Loucy (cell line): ENCODE measurements around the gene GCA.

Experiments used
- H2AFZ ChIP-seq: fragments of 200-600 bp; sonication (generic); 2 replicates; pipeline ENCODE4 v1.6.0; 2016; ENCODE audit warnings: antibody characterized with exemption, mild to moderate bottlenecking, low read length, moderate library complexity
- H3F3A ChIP-seq: fragments of 200-600 bp; 2 replicates; pipeline ENCODE4 v1.6.0; 2016; ENCODE audit warnings: antibody characterized with exemption, low read depth, mild to moderate bottlenecking
- H3K27me3 ChIP-seq: fragments of 200-600 bp; sonication (generic); 2 replicates; pipeline ENCODE4 v1.6.1; 2014; ENCODE audit warnings: low read length, mild to moderate bottlenecking; ENCODE audit not compliant: insufficient read depth, poor library complexity, severe bottlenecking
- H3K36me3 ChIP-seq: fragments of 200-600 bp; sonication (generic); 2 replicates; pipeline ENCODE4 v1.6.1; 2016; ENCODE audit warnings: low read length; ENCODE audit not compliant: insufficient read depth
- H3K4me1 ChIP-seq: fragments of 200-600 bp; sonication (generic); 2 replicates; pipeline ENCODE4 v1.5.1; 2014; ENCODE audit warnings: low read length, mild to moderate bottlenecking; ENCODE audit not compliant: insufficient read depth, poor library complexity, severe bottlenecking
- H3K4me2 ChIP-seq: fragments of 200-600 bp; sonication (generic); 2 replicates; pipeline ENCODE4 v1.6.0; 2014; ENCODE audit warnings: antibody characterized with exemption, low read length, low read depth, mild to moderate bottlenecking; ENCODE audit not compliant: poor library complexity, severe bottlenecking
- H3K4me3 ChIP-seq: fragments of 200-600 bp; sonication (generic); 2 replicates; pipeline ENCODE4 v1.5.1; 2014; ENCODE audit warnings: low read length, mild to moderate bottlenecking, mixed read lengths; ENCODE audit not compliant: poor library complexity, severe bottlenecking
- H3K79me2 ChIP-seq: fragments of 200-600 bp; sonication (generic); 2 replicates; pipeline ENCODE4 v1.6.1; 2014; ENCODE audit warnings: low read length; ENCODE audit not compliant: insufficient read depth
- H3K9ac ChIP-seq: fragments of 200-600 bp; sonication (generic); 2 replicates; pipeline ENCODE4 v1.6.0; 2014; ENCODE audit warnings: mild to moderate bottlenecking, low read depth, low read length, moderate library complexity; ENCODE audit not compliant: poor library complexity, severe bottlenecking
- H3K9me2 ChIP-seq: fragments of 200-600 bp; sonication (generic); replicated peaks from 2 replicates; pipeline ENCODE4 v1.6.1; 2016; ENCODE audit warnings: low read depth, low read length, mixed read lengths
- H3K9me3 ChIP-seq: fragments of 200-600 bp; sonication (generic); 2 replicates; pipeline ENCODE4 v1.6.1; 2014; ENCODE audit warnings: mild to moderate bottlenecking, antibody characterized with exemption, low read length, low read depth; ENCODE audit not compliant: insufficient read depth
- H4K20me1 ChIP-seq: fragments of 200-600 bp; sonication (generic); 2 replicates; pipeline ENCODE4 v1.6.0; 2014; ENCODE audit warnings: antibody characterized with exemption, low read length, mild to moderate bottlenecking; ENCODE audit not compliant: insufficient read depth, poor library complexity, severe bottlenecking
- EZH2phosphoT487 ChIP-seq: fragments of 200-600 bp; IDR thresholded peaks from 2 replicates; pipeline ENCODE4 v1.6.1; 2018; ENCODE audit warnings: antibody characterized with exemption, mild to moderate bottlenecking, moderate library complexity, borderline replicate concordance
- TF ChIP-seq, protein P1 (sequence below): fragments of 200-600 bp; sonication (generic); conservative IDR thresholded peaks from 2 replicates; pipeline ENCODE4 v1.5.1; 2014; ENCODE audit warnings: mild to moderate bottlenecking, antibody characterized with exemption, low read length

The GCA gene

GRCh38 chr2:162301877-162302276 lies 42.1 kb upstream of the GCA start:
- Histone ChIP-seq H3K9me2 (no peaks in the 10 kb centered on the region), H3K9ac (no peak overlapping the region), H3K27me3 (no peaks in the 10 kb centered on the region), H3K4me2 (no peak overlapping the region), H3F3A (no peaks in the 10 kb centered on the region), H3K79me2 (no peaks in the 10 kb centered on the region), H4K20me1 (no peaks in the 10 kb centered on the region), H3K4me3 (no peak overlapping the region), H3K36me3 (no peaks in the 10 kb centered on the region), H3K9me3 (no peaks in the 10 kb centered on the region), H2AFZ (no peak overlapping the region), H3K4me1 (no peaks in the 10 kb centered on the region)
- TF ChIP-seq EZH2phosphoT487, result no peak
- TF ChIP-seq, protein P1, sequence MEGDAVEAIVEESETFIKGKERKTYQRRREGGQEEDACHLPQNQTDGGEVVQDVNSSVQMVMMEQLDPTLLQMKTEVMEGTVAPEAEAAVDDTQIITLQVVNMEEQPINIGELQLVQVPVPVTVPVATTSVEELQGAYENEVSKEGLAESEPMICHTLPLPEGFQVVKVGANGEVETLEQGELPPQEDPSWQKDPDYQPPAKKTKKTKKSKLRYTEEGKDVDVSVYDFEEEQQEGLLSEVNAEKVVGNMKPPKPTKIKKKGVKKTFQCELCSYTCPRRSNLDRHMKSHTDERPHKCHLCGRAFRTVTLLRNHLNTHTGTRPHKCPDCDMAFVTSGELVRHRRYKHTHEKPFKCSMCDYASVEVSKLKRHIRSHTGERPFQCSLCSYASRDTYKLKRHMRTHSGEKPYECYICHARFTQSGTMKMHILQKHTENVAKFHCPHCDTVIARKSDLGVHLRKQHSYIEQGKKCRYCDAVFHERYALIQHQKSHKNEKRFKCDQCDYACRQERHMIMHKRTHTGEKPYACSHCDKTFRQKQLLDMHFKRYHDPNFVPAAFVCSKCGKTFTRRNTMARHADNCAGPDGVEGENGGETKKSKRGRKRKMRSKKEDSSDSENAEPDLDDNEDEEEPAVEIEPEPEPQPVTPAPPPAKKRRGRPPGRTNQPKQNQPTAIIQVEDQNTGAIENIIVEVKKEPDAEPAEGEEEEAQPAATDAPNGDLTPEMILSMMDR, result no peak

DNA sequence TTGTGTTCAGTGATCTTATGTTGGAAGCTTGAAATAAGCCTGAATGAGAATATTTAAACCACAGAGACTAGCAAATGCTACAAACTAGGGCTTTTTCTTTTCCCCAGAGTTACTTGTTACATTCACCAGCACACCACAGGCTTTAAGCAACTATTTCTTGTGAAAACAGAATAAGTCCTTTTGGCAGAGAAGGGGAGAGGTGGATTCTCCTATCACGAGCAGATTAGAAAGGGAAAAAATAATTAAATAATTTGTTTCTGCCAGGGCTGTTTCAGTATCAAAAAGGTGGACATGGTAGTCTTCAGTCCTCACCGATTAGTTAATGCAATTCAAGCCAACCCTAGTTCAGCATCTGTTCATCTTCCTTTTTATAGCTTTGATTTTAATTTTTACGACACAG lies 38.0 kb upstream of the GCA start:
- Histone ChIP-seq H2AFZ (no peak overlapping the region), H3F3A (no peaks in the 10 kb centered on the region), H3K9me2 (no peaks in the 10 kb centered on the region), H3K27me3 (no peaks in the 10 kb centered on the region), H3K4me3 (no peak overlapping the region), H3K9me3 (no peaks in the 10 kb centered on the region), H3K4me1 (no peaks in the 10 kb centered on the region), H3K36me3 (0 out of 2 replicates have a peak, but pooled peaks cover 3% of the 10 kb centered on the region), H4K20me1 (no peaks in the 10 kb centered on the region), H3K79me2 (no peaks in the 10 kb centered on the region), H3K4me2 (no peak overlapping the region), H3K9ac (no peak overlapping the region)
- TF ChIP-seq, protein P1, result no peak
- no peak for TF ChIP-seq EZH2phosphoT487

- 0 out of 2 replicates have a peak, but pooled peaks cover 5% of the 10 kb centered on the region for H3K79me2 ChIP-seq
- no peak overlapping the region for H3K4me3 ChIP-seq
- peaks cover 17% of the 10 kb centered on the region for H3K4me1 ChIP-seq
- H3K9ac ChIP-seq, result no peak overlapping the region
- TF ChIP-seq, protein P1, result no peak
- no peak for TF ChIP-seq EZH2phosphoT487
- H3K4me2 ChIP-seq, result no peak overlapping the region
- H3K27me3 ChIP-seq, result no peaks in the 10 kb centered on the region
- H3F3A ChIP-seq, result no peaks in the 10 kb centered on the region
- no peak overlapping the region for H2AFZ ChIP-seq
- no peaks in the 10 kb centered on the region for H3K9me2 ChIP-seq
- H4K20me1 ChIP-seq, result no peaks in the 10 kb centered on the region
- 0 out of 2 replicates have a peak, but pooled peaks cover 3% of the 10 kb centered on the region for H3K36me3 ChIP-seq
- no peaks in the 10 kb centered on the region for H3K9me3 ChIP-seq
Measured at GRCh38 chr2:162308747-162309503, 35.0 kb upstream of the GCA start.
